NCI-H2227 treated with DMSO at 0.1 percent for 48 hours (cell line): ENCODE results near the gene SRGAP2.
"Not testable (repeated sequence)": the region's sequence is repeated elsewhere in the genome, so short reads cannot be mapped to it uniquely, and the experiment has no call there.

Experiments used
- DNase-seq: peaks from one replicate; lab custom pipeline; 2025; lab: John Stamatoyannopoulos, UW

Gene SRGAP2

GRCh38 chr1:206203364-206204158 lies at the start of gene SRGAP2:
TSS of gene SRGAP2 (plus strand) at chr1:206203541. CDS start at chr1:206205971, 2,430 bp downstream.
- DNase-seq = peak; percentile 31

DNA sequence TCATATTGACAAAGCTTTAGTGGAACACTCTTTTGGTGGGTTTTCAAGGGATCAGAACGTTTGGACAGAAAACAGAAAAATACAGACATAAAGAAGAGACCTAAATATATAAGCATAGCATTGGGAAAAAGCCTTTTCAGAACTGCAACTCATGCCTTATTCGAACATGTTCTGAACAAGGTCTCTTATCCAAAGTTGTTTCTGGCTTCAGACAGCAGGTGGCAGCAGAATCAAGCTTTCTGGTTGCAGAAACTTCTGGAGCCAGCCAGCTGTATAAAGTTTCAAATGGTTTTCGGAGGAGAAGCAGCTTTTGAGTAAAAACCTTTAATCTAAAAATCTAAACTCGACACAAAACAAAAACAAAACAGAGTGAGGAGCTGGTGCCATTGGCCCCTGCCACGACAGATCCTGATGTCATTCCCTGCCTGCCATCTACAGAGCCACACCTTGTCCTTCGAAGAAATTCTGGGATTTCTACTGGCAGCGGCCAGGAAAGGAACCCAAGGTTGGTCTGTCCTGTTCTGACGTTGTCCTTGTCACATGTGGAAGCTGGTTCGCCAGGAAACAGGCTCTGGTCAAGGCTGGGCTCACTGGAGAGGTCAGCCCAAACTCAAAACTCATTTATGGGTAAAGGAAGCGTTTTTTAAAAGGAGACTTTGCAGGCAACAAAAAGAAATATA lies 35.9 kb upstream of the SRGAP2 start:
- not testable (repeated sequence) for DNase-seq

DNA sequence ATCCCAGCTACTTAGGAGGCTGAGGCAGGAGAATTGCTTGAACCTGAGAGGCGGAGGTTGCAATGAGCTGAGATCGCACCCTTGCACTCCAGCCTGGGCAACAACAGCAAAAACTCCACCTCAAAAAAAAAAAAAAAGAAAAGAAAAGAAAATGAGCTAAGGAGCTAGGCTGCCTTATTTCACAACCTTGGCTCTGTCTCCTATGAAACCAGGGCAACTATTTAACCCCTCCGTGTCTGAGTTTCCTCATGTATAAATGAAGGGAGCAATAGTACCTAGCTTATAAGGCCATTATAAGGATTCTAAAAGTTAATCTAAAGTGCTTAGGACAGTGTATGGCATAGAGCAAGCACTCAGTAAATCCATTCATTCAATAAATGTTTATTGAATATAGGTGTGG lies 33.5 kb upstream of the SRGAP2 start:
- DNase-seq = not testable (repeated sequence)

- not testable (repeated sequence) for DNase-seq
These were observed 30.1 kb upstream of the SRGAP2 start for GRCh38 chr1:206173110-206173719.

DNA sequence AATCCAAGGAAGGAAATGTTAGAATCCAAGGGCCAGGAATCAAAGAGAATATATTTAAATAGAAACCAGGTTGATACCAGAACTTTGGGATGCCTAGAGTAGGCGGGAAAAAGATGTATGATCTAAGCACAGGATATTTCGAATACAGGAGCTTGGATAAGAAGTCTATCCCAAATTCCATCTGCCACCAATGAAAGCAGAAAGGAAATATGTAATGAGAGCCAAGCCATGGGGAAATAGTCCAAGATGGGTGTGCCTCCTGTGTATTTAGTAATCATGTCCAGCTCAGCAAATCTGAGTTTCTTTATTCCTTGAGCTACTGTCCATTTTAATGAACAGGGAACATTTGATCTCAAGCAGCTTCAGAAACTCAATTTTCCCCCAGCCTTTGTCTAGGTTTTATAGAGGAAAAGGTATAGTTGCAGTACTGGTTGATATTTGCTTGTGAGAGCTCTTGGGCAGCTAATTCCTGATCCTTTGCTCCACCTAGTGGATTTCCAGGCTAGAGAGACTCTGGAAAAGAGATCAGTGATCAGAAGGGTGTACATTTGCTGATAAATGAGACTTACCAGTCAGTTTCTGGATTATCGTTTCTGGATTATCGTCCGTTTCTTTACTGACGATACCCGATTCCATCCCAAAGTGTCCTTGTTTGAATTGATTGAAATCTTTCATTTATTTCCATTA lies 29.0 kb upstream of the SRGAP2 start:
- not testable (repeated sequence) for DNase-seq

- DNase-seq = not testable (repeated sequence)
These were observed 27.8 kb upstream of the SRGAP2 start for GRCh38 chr1:206175459-206176113.

DNA sequence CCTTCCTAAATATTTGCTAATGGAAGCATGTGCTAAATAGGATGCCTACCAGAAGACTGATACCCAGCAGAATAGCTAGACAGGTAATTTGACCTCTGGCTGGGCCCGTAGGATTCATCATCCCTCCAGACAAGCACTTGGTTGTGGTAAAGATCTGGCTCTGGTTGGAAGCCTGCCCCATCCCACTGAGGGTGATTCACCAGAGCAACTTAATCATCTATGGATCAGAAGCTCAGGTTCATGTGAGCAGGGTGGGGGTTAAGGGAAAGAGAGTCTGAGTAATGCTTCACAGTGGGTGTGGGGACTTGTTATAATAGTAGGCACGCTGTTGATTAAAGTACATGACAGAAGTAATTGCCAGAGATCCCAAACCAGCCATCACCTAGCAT lies 27.2 kb upstream of the SRGAP2 start:
- not testable (repeated sequence) for DNase-seq

DNA sequence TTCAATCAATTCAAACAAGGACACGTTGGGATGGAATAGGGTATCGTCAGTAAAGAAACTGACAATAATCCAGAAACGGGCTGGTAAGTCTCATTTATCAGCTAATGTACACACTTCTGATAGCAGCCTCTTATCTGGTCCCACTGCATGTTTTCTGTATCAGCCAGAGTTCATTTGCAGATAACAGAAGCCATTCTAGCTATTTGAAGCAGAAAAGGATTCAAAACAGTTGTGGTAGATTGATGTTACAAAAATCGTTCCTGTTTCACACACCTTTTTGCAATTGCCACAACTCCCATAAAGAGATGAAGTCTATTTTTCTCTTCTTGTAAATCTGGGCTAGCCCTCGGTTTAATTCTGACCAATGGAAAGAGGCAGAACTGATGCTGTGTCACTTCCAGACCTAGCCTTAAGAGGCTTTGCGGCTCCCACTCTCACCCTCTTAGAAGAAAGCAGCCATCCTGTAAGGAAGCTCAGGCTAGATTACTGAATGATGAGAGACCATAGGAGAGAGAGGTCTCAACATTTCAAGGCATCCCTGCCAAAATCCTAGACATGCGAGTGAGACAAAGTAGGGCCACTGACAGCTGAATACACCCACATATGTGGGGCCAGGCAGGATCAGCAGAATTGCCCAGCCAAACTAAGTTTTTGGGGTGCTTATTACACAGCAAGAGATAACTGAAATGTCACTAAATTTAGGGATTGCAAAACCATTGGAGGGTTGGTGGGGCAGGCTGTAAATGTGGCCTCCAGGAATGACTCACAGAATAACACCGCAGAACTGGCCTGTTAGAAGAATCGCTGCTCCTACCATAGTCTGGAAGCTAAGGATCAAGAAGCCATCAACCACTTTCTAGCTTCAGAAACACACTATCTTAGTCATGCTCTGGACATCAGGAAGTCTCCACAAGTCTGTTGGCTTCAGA lies 25.0 kb upstream of the SRGAP2 start:
- DNase-seq = not testable (repeated sequence)

GRCh38 chr1:206179666-206180065 lies 23.7 kb upstream of the SRGAP2 start:
- DNase-seq = not testable (repeated sequence)

DNA sequence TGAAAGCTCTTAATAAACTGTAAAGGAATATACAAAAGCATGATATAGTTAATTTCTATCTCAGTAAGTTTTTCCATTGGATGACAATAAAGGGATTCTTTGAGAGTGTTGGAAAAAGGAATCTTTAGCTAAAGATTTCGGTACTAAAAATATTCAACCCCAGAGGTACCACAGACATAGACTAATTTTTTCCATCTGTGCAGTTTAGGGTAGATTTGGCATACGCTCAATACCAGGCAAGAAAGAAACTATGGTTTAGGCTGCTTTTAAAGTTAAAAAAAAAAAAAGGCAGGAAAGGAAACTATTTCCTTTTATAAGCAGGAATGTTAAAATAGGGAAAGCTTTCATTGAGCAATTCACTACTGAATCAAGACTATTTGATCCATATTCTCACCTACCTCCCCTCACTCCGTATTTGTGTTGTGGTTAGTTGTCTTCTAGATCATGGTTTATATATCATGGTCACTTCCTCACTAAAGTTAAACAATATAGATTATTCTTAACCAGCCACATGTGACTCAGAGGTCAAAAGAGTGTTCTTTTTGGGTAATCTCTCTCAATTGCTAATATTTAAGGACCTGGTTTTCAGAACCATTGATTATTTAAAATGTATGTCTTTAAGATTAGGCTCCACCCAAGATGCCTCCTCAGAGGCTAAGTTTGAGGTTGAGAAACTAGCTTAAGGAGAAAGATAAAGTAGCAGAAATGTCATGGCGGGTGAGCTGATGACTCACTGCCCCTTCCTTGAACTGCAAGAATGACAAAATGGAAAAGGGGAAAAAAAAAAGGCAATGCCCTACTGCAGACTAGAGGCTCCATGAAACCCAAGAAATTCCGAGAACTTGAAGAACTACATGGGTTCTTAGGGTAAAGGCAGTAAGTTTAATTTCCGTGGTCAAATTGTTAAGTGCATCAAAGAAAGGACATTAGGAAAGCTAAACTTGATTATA lies 20.7 kb upstream of the SRGAP2 start:
- not testable (repeated sequence) for DNase-seq

DNA sequence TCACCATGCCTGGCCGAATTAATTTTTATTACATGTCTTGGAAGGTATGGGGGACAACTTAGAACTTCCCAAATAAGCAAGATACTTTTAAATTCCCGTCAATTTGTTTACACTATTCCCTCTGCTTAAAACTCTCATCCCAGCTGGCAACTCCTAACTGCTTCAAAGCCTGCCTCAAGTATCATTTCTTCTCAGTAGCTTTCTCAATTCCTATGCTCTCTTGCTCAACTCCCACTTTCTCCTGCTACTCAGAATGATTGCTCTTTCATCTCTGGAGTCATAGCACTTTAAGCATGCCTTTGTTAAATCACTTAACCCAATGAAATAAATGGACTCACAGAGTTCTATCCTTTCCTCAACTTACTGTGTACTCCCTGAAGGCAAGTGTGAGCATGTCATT lies 19.6 kb upstream of the SRGAP2 start:
- not testable (repeated sequence) for DNase-seq

DNA sequence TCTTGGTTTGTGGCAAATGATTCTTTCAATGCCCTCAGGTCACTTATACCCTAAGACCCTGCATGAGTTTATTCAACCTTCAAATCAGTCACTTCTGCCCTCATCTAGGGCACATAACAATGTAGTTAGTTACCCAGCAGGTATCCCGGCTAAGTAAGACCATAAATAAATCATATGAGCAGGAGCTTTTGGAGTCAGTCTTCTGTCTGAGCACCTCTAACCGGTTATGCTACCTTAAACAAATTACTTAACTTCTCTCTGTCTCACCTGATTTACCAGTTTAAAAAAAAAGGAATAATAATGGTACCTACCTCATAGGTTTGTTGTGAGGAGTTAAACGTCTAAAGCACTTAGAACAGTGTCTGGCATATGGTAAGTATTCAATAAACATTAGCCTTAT lies 17.6 kb upstream of the SRGAP2 start:
- not testable (repeated sequence) for DNase-seq

DNA sequence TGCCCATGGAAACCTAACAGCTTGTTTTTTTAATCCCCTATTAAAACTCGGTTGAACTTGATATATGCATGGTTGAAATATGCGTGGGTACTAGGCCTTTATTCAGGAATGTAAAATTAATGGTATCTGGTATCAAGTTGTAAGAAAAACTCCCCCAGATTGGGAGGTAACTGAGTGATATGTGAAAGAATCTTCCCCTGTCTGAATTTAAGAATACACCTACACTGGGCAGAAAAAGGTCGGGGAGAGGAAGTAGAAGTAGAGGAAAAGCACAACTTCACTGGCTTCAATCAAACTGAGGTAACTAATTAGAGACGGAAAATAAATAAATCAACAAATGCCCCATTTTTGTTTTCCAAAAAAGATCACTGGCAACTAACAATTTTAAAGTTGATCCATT lies 16.5 kb upstream of the SRGAP2 start:
- not testable (repeated sequence) for DNase-seq

DNA sequence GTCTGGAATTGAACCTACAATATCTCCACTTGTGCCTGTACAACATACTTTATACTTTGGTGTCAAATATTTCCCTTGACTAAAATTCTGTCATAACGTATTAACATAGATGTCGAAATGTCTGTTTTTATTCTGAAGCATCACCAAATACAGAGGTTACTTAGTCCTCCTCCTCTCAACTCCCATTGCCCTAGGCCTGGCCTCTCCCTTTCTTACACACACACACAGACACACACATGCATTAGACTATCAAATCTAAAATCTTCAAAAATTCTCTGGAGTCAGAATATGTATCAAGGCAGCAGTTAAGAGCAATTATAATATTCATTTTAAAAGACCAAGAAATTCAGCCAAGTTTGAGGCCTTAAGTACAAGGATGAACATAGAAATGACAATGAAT lies 8.2 kb upstream of the SRGAP2 start:
- DNase-seq = not testable (repeated sequence)

DNA sequence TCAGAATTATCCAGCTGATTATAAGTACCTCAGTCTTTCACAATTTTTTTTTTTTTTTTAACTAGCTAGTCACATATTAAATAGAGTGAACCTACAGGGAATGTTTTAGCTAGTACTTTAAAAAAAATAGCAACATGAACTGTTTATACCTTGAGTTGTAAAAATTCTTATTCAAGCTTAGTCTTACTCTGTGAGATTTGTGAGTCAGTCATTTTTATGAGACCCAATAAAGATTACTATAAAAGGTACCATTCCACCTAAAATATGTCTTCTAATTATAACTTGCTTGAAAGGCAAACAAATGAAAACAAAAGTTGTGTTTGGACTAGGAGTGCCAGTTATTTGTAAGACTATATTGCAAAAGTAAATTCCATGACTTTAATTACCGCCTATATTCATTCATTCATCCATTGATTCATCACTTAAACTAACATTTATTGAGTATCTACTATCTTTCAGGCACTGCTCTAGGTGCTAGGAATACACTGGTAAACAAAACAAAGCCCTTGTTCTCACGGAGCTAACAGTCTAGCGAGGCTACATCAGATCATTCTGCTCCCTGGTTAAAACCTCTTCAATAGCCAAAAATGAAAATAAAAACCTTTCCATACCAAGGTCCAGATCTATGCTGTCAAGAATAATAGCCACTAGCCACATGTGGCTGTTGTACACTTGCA lies 6.5 kb upstream of the SRGAP2 start:
- DNase-seq = not testable (repeated sequence)

- DNase-seq = peak; percentile 99
These were observed 465 bp upstream of the SRGAP2 start, which contains the start of gene FAM72A for GRCh38 chr1:206202789-206203363. TSS of gene FAM72A (minus strand) at chr1:206202839. CDS start at chr1:206202025, 814 bp downstream.

DNA sequence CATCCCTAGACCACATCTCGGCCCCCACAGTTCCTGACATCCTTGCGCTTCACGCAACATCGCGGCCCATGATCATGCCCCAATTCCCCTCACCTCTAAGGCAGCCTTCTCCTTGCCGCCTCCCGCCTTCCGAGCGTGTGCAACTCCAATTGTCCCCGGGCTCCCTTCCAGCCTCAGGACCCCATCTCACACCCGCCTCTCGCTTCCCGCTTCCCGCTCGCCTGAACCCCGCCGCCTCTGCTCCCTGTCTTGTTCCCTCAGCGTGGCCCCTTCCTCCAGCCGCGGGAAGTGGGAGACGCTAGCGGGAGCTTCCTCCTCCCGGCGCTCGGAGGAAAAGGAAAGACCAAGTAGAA lies 794 bp downstream of the SRGAP2 start:
- DNase-seq = not testable (repeated sequence)

DNA sequence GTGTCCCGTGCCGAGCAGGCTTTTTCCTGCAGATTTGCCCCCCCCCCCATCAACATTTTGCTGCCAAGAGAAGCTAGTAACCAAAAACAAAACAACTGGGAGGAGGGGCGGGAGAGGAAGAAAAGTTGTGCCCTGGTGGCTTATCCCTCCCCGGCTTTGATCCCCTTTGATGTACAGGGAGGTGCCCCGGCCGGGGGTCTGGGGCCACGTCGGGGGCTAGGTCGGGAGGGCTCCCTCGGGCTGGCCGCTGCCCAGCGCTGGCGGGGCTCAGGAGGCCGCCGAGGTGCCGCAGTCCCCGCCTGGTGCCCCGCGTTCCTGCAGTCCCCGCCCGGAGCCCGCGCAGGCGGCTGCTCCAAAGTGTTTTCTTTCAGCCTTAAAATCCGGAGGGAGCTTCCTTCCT lies 1.5 kb downstream of the SRGAP2 start:
- DNase-seq = not testable (repeated sequence)
